CD14-positive monocyte (primary cell): ENCODE measurements around the gene AIPL1. TPM values are rescaled to one million over a fixed set of nuclear protein-coding genes. Genes with fewer than 3 reads are reported as not detected.

Experiments
- DNase-seq, 3 donors: peaks; one replicate each; pipeline ENCODE4 v3.0.0-alpha.2; 2011 to 2022
- H2AFZ ChIP-seq: 2 replicates; pipeline ENCODE4 v1.6.0; 2012; ENCODE audit warnings: mild to moderate bottlenecking, low read depth, low read length, inconsistent platforms; ENCODE audit not compliant: insufficient read depth, poor library complexity, severe bottlenecking
- H3K27ac ChIP-seq, 2 donors: 1 replicate in 1 of 2; 2 replicates in 1 of 2; pipeline ENCODE4 v1.5.1; 2012 to 2013; ENCODE audit warnings: low read length in 2 of 2, control low read depth in 1 of 2, inconsistent platforms in 1 of 2, low read depth in 1 of 2, mild to moderate bottlenecking in 1 of 2
- H3K27me3 ChIP-seq, 2 donors: one replicate each; pipeline versions ENCODE4 v1.6.0 to v1.6.1; 2011 to 2013; ENCODE audit warnings: low read length in 2 of 2; ENCODE audit not compliant: control insufficient read depth in 2 of 2, insufficient read depth in 2 of 2
- H3K36me3 ChIP-seq, 2 donors: replicated peaks in 1 of 2; 1 replicate in 1 of 2; 2 replicates in 1 of 2; pipeline versions ENCODE4 v1.5.1 to v1.6.1; 2012 to 2013; ENCODE audit warnings: low read length in 2 of 2, control low read depth in 1 of 2, inconsistent platforms in 1 of 2, mild to moderate bottlenecking in 1 of 2; ENCODE audit not compliant: insufficient read depth in 2 of 2, control insufficient read depth in 1 of 2
- H3K4me1 ChIP-seq, 2 donors: 1 replicate in 1 of 2; 2 replicates in 1 of 2; pipeline versions ENCODE4 v1.5.1 to v1.6.1; 2012 to 2013; ENCODE audit warnings: low read length in 2 of 2, control low read depth in 1 of 2, inconsistent platforms in 1 of 2, mild to moderate bottlenecking in 1 of 2, moderate library complexity in 1 of 2; ENCODE audit not compliant: insufficient read depth in 2 of 2, control insufficient read depth in 1 of 2
- H3K4me2 ChIP-seq: replicated peaks from 2 replicates; pipeline ENCODE3; 2012; ENCODE audit warnings: low read length, moderate library complexity, mild to moderate bottlenecking; ENCODE audit not compliant: poor library complexity, severe bottlenecking; ENCODE audit errors: extremely low read depth
- H3K4me3 ChIP-seq, 3 experiments: fragments of 200-600 bp in 1 of 3; sonication (generic) in 1 of 3; replicated peaks in 1 of 3; 1 replicate in 2 of 3; 2 replicates in 1 of 3; pipeline ENCODE4 v1.5.1; 2011 to 2013; ENCODE audit warnings: low read length in 3 of 3, mild to moderate bottlenecking in 3 of 3, control low read depth in 2 of 3, low read depth in 2 of 3, inconsistent platforms in 1 of 3, moderate library complexity in 1 of 3
- H3K79me2 ChIP-seq: 2 replicates; pipeline ENCODE4 v1.6.0; 2012; ENCODE audit warnings: mild to moderate bottlenecking, control low read depth, inconsistent platforms, low read length, moderate library complexity; ENCODE audit not compliant: insufficient read depth
- H3K9ac ChIP-seq: 2 replicates; pipeline ENCODE4 v1.6.0; 2017; ENCODE audit warnings: low read length, mild to moderate bottlenecking; ENCODE audit not compliant: insufficient read depth, poor library complexity, severe bottlenecking
- H3K9me3 ChIP-seq, 2 donors: replicated peaks in 1 of 2; 1 replicate in 1 of 2; 2 replicates in 1 of 2; pipeline versions ENCODE4 v1.5.1 to v1.6.1; 2012 to 2013; ENCODE audit warnings: low read length in 2 of 2, control low read depth in 1 of 2; ENCODE audit not compliant: control insufficient read depth in 1 of 2, insufficient read depth in 1 of 2
- H4K20me1 ChIP-seq: 2 replicates; pipeline ENCODE4 v1.6.0; 2012; ENCODE audit warnings: mild to moderate bottlenecking, low read length, control low read depth, moderate library complexity; ENCODE audit not compliant: insufficient read depth
- H3K27ac Mint-ChIP-seq, 7 donors: one replicate each; pipeline ENCODE4 v1.8.0; 2020; ENCODE audit warnings: mild to moderate bottlenecking in 7 of 7, mixed read lengths in 7 of 7, moderate library complexity in 6 of 7, inconsistent platforms in 2 of 7
- H3K27me3 Mint-ChIP-seq, 3 donors: one replicate each; pipeline ENCODE4 v1.8.0; 2021 to 2022; ENCODE audit warnings: low read depth in 3 of 3, mild to moderate bottlenecking in 3 of 3, mixed read lengths in 3 of 3, moderate library complexity in 3 of 3, inconsistent platforms in 1 of 3
- H3K36me3 Mint-ChIP-seq, 2 donors: one replicate each; pipeline ENCODE4 v1.8.0; 2020; ENCODE audit warnings: mixed read lengths in 2 of 2, inconsistent platforms in 1 of 2, mild to moderate bottlenecking in 1 of 2
- H3K4me1 Mint-ChIP-seq: one replicate; pipeline ENCODE4 v1.8.0; 2020; ENCODE audit warnings: mild to moderate bottlenecking, mixed read lengths
- H3K4me3 Mint-ChIP-seq, 2 donors: one replicate each; pipeline ENCODE4 v1.8.0; 2020; ENCODE audit warnings: mild to moderate bottlenecking in 2 of 2, mixed read lengths in 2 of 2, moderate library complexity in 1 of 2
- H3K9me3 Mint-ChIP-seq, 7 donors: one replicate each; pipeline ENCODE4 v1.8.0; 2020 to 2022; ENCODE audit warnings: mixed read lengths in 7 of 7, mild to moderate bottlenecking in 6 of 7, moderate library complexity in 6 of 7, inconsistent platforms in 2 of 7
- CTCF ChIP-seq: fragments of 200-600 bp; IDR thresholded peaks from one replicate; pipeline ENCODE4 v1.8.0; 2022; ENCODE audit warnings: antibody characterized with exemption, mild to moderate bottlenecking
- WGBS: methylation state at CpG from one replicate; pipeline ENCODE4 v1.1.5; 2013; ENCODE audit warnings: missing lambda C conversion rate; ENCODE audit not compliant: insufficient coverage; 5-methylcytosine and 5-hydroxymethylcytosine counted together
- intact Hi-C, 2 donors: fragments of 100-400 bp; cut with micrococcal nuclease; formaldehyde crosslinking; loops; one replicate each; pipeline versions ENCODE4 v1.15.0 to v1.15.1; 2023
- polyA plus RNA-seq, 3 donors: library from polyadenylated mRNA; depleted of rRNA in 1 of 3; unstranded in 2 of 3; stranded (reverse) in 1 of 3; fragments of 300-500 nt in 2 of 3; fragments of >200 nt in 1 of 3; fragmentation: Illumina TruSeq in 2 of 3; gene quantifications; 1 replicate in 2 of 3; 2 replicates in 1 of 3; pipeline ENCODE4 v1.2.3, GENCODE V29; 2012 to 2021

The AIPL1 gene
- polyA plus RNA-seq, 3 donors: not detected

- DNase-seq: no peak
- H3K9me3 Mint-ChIP-seq: peaks cover 0 to 6% (median 0%) of the 10 kb centered on the region in 7 donors
- no peak for TF ChIP-seq CTCF
These were observed 9.8 kb upstream of the AIPL1 start for GRCh38 chr17:6444571-6445335.

GRCh38 chr17:6443692-6444570 is 9.0 kb upstream of the AIPL1 start, which contains the start of gene PIMREG:
TSS of gene PIMREG (plus strand) at chr17:6444455. CDS start at chr17:6445111, 656 bp downstream.
- Histone ChIP-seq H2AFZ (peak within 1 kb of the TSS; percentile 97), H3K79me2 (peaks cover 14% of the 10 kb centered on the region), H4K20me1 (no peaks in the 10 kb centered on the region), H3K9me3 (no peaks in the 10 kb centered on the region), H3K4me3 (peak within 1 kb of the TSS; percentile 54 to 91 (median 75)), H3K4me1 (peaks cover 20 to 25% of the 10 kb centered on the region in 2 donors), H3K36me3 (peaks cover 9 to 19% of the 10 kb centered on the region in 2 donors), H3K27ac (peak within 1 kb of the TSS; percentile 64 to 77), H3K27me3 (no peaks in the 10 kb centered on the region), H3K9ac (peak within 1 kb of the TSS; percentile 67), H3K4me2 (peak within 1 kb of the TSS; percentile 94)
- peak; percentile 84 to 86 (median 86) for DNase-seq
- intact Hi-C loops: loop anchor here in 1 of 2 donors (5.0 to 10.0 kb wide), 2 partner anchors 862 to 959 kb away; partner anchors contain the start of genes DERL2, MIS12 and NLRP1
- H3K4me1 Mint-ChIP-seq: peaks cover 24% of the 10 kb centered on the region
- peaks cover 0 to 6% (median 0%) of the 10 kb centered on the region in 7 donors for H3K9me3 Mint-ChIP-seq
- H3K36me3 Mint-ChIP-seq: peaks cover 13 to 30% of the 10 kb centered on the region in 2 donors
- TF ChIP-seq CTCF: no peak
- peak within 1 kb of the TSS; percentile 92 to 97 (median 95) for H3K27ac Mint-ChIP-seq
- WGBS: under 1% methylated on average over 62 of the region's 62 CpGs
- peak within 1 kb of the TSS; percentile 97 to 99 for H3K4me3 Mint-ChIP-seq
- H3K27me3 Mint-ChIP-seq: peaks cover 6 to 13% (median 11%) of the 10 kb centered on the region in 3 donors

More at GRCh38 chr17:6444571-6445335, 9.8 kb upstream of the AIPL1 start:
- Mint-ChIP-seq H3K27me3 (peaks cover 7 to 9% (median 7%) of the 10 kb centered on the region in 3 donors), H3K36me3 (peaks cover 21 to 38% of the 10 kb centered on the region in 2 donors), H3K4me3 (peak overlapping the region; percentile 97 to 99), H3K27ac (peak overlapping the region; percentile 65 to 96 (median 82)), H3K4me1 (peaks cover 24% of the 10 kb centered on the region)
- peak overlapping the region; percentile 97 for H2AFZ ChIP-seq
- H3K27me3 ChIP-seq: no peaks in the 10 kb centered on the region
- no peaks in the 10 kb centered on the region for H4K20me1 ChIP-seq
- H3K4me1 ChIP-seq: peaks cover 20 to 25% of the 10 kb centered on the region in 2 donors
- peak overlapping the region; percentile 67 for H3K9ac ChIP-seq
- peak overlapping the region in 1 of 2 donors; percentile 37 for H3K27ac ChIP-seq
- H3K79me2 ChIP-seq: peaks cover 14% of the 10 kb centered on the region
- WGBS: 50% methylated on average over 16 of the region's 36 CpGs
- peak overlapping the region; percentile 37 to 91 (median 75) for H3K4me3 ChIP-seq
- no peaks in the 10 kb centered on the region for H3K9me3 ChIP-seq
- H3K4me2 ChIP-seq: peak overlapping the region; percentile 94
- H3K36me3 ChIP-seq: peaks cover 12 to 27% of the 10 kb centered on the region in 2 donors
- intact Hi-C loops: loop anchor here in 1 of 2 donors (5.0 to 10.0 kb wide), 2 partner anchors 862 to 960 kb away; partner anchors contain the start of genes DERL2, MIS12 and NLRP1
